GM12872 (cell line): Measurements from ENCODE around the gene SAMD11.

ENCODE experiments used
- TF ChIP-seq, protein P1 (sequence below): IDR thresholded peaks from 3 replicates; pipeline ENCODE4 v1.5.1; 2011; ENCODE audit warnings: low read depth, mild to moderate bottlenecking, low read length, moderate library complexity; ENCODE audit not compliant: insufficient read depth

The SAMD11 gene

DNA sequence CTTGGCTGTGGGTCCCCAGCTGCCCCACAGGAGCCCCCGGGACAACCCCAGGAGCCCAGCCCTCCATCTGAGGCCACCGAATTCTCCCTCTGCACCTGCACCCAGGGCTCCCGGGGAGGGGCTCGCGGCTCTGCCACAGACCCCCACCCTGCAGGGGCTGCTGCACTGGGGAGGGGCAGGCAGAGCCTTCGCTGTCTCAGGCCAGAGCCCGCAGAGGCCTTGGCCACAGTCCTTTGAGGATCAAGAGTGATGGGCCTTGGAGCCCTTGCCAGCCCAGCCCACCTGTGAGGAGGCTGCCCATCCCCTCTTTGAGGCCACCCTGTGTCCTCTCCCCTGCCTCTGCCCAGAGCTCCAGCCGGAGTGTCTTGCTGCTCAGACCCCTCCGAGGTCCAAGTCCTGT lies 51.6 kb downstream of the SAMD11 start:
- TF ChIP-seq, protein P1, sequence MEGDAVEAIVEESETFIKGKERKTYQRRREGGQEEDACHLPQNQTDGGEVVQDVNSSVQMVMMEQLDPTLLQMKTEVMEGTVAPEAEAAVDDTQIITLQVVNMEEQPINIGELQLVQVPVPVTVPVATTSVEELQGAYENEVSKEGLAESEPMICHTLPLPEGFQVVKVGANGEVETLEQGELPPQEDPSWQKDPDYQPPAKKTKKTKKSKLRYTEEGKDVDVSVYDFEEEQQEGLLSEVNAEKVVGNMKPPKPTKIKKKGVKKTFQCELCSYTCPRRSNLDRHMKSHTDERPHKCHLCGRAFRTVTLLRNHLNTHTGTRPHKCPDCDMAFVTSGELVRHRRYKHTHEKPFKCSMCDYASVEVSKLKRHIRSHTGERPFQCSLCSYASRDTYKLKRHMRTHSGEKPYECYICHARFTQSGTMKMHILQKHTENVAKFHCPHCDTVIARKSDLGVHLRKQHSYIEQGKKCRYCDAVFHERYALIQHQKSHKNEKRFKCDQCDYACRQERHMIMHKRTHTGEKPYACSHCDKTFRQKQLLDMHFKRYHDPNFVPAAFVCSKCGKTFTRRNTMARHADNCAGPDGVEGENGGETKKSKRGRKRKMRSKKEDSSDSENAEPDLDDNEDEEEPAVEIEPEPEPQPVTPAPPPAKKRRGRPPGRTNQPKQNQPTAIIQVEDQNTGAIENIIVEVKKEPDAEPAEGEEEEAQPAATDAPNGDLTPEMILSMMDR = no peak

DNA sequence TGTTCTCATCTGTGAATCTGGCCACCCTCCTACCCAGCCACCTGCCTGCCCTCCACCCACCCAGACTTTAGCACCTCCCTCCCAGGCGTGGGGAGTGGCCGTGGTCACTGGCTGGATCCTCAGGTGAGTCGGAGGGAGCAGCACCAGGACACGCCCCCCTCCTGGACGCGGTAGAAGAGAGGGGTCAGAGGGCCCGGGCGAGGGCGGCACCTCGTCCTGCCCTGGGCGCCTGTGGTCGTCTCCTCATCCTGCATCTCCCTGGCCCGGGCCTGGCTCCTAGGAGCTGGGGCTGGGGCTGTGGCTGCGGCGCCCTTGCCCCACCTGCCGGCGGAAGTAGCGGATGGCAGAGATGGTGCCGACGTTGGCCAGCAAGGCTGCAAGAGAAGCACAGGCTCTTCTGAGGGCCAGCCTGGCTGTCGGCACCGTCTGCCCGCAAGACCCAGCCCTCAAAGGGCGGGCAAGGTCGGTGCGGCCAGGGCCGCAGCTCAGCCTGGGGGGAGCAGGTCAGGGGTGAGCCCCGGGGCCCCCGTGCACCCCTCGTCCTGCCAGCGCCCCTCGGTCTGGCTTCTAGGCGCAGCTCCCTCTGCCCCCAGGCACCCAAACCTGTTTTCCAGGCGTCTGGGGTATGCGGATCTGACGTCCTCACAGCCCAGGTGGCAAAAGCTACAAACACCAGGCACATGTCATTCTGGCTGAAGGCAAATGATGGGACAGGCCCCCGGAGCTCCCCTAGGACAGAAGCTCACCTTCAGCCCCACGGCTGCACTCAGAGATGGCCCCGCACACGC lies 52.4 kb downstream of the SAMD11 start:
- TF ChIP-seq, protein P1 = peak; percentile 63

DNA sequence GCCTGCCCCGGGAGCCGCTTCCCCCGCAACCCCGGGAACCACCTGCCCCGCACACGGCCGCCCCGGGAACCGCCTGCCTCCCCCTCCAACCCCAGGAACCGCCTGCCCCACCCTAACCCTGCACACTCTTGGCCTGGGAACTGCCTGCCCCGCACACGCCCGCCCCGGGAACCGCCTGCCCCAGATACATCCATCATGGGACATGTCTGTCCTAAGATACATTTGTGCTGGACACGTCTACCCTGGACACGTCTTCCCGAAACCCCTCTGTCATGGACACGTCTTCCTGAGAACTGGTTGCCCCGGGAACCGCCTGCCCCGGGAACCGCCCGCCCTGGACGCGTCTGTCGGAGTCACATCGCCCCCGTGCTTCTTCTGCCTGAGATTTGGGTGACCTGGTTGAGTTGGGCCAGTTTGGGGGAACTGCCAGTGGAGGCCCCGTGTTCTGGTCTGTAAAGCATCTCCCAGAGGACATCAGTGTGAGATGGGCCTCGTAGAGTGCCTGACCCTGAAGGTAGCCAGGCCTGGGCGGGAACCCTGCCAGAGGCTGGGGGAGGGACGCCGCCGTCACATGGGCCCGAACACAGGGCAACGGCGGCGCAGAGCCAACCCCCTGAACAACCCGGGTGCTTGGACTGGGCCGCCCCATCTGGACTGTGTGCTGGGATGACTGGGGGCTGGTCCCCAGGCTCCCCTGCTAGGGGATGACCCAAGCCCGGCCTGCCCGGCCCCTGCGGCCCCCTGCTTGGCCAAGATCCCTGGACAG lies 54.5 kb downstream of the SAMD11 start:
- TF ChIP-seq, protein P1 = no peak

DNA sequence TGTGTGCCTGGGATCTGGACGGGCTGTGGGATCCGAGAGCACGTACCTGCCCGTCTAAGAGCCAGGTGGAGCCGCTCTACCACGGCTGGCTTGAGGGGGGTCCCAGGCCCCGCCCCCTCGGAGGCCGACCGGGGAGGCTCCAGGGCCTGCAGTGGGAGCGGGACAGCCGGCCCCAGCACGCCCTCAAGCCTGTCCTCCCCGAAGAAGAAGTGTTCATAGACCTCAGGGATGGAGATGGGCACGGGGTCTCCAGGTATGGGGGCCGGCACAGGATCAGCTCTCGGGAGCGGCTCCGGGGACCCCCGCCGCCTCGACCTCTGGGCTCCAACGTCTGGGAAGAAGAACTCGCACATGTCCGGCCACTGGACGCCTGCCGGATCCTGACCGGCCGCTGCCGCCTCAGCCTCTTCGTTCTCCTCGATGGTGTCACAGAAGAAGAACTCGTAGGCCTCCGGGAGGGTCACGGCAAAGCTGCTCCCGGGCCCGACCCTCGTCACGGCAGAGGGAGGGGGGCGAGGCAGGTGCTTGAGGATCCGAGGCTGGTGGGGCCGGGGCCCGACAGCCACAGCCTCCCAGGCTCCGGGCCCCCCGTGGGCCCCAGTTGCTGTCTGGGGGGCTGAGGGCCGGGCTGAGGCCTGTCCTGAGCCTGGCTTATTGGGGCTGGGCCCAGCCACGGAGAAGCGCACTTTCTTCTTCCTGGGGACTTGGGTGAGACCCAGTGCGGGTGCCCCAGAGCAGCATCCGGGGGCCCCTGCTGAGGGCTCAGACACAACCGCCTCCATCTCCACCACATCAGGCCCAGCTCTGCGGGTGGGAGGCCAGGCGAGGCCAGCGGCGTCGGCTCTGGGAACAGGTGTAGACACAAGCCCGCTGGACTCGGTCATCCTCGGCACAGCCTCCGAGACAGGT lies 55.4 kb downstream of the SAMD11 start:
- TF ChIP-seq, protein P1 = no peak

DNA sequence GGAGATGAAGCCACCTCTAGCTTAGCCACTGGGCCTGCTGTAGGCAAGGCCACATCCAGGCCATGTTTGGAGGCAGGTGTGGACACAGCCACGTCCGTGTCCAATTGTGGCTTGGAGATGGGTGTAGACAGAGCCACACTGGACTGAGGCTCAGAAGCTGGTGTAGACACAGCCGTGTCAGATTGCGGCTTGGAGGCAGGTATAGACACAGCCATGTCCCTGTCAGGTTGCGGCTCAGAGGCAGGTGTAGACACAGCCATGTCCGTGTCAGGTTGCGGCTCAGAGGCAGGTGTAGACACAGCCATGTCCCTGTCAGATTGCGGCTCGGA lies 56.0 kb downstream of the SAMD11 start:
- TF ChIP-seq, protein P1 = no peak

GRCh38 chr1:980137-980571 lies 56.4 kb downstream of the SAMD11 start:
- TF ChIP-seq, protein P1 = no peak
